Stimulated activated CD8-positive, alpha-beta memory T cell treated with anti-CD3 and anti-CD28 coated beads, Interleukin-7, amount 100 ng/mL, for 48 hours (primary cell): Measurements from ENCODE around the gene NOD2.
A peak's percentile ranks its signal among the peaks of the same experiment; 100 is the strongest.

Source experiments
- DNase-seq, 2 donors: peaks; one replicate each; pipeline ENCODE4 v3.0.0-alpha.2; 2020; ENCODE audit warnings: low read depth in 1 of 2; ENCODE audit errors: extremely low read depth in 1 of 2

NOD2 gene

GRCh38 chr16:50692999-50693781 is at the start of gene NOD2:
TSS of gene NOD2 (plus strand) at chr16:50693606. CDS start at chr16:50699496, 5,890 bp downstream.
- DNase-seq = no peak

- DNase-seq = no peak
Observed at GRCh38 chr16:50644245-50644644, 49.2 kb upstream of the NOD2 start.

- no peak for DNase-seq
Observed at GRCh38 chr16:50644729-50645128, 48.7 kb upstream of the NOD2 start.

DNA sequence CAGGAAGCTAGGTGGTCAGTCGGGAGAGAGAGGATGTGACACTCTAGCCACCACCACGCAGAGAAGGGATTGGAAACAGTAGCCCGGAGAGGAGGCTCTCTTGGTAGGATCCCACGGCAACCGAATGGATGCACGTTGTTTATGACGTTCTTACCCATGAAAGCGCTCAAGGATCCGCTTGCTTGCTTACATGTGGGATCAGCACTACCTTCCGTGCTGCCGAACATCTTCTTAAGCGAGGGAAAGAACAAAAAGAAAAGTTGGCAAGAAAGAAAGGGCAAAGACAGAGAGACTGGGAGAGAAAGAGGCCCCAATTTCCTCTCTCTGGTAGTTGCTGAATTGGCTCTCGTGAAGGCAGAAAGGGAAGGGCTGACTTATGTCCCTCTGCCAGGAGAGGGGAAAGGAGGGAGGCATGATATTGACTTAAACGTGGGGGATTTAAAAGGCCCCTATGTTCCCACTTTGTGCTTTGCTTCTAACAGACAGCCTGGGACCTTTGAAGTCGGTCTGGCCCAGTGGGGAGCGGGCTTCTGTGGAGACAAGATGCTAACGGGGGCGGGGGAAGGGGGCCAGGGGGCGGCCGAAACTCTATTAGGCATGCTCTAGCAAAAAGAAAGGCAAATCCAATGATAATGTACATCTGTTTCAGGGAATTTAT is 47.7 kb upstream of the NOD2 start:
- DNase-seq = no peak

- DNase-seq = no peak
Observed at GRCh38 chr16:50646345-50646744, 47.1 kb upstream of the NOD2 start.

- DNase-seq = no peak
Observed at GRCh38 chr16:50651835-50652438, 41.5 kb upstream of the NOD2 start.

GRCh38 chr16:50652836-50653425 is 40.5 kb upstream of the NOD2 start:
- DNase-seq = no peak

- DNase-seq = no peak
Observed at GRCh38 chr16:50653633-50654519, 39.5 kb upstream of the NOD2 start.

DNA sequence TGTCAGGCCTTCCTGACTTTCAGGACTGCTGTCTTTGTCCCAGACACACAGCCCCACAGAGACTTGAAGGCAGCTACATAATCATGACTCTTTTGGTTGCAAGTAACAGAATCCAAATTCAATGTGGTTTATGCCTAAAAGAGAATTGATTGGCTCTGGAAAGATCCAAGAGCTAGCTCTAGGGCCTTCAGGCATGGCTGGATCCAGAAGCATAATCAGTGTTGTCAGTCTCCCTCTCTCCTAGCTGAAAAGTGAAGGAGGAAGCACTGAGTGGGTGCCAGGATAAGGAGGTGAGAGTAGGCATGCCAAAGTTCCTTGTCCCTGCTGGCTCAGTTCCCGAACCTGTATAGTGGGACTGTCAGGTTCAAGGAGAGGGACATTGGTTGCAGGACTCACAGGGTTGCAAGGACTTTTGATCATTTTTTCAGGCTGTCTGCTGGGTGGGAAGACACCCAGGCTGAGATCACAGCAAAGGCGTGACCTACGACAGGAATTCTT is 37.8 kb upstream of the NOD2 start:
- DNase-seq = no peak

- no peak for DNase-seq
Observed at GRCh38 chr16:50657241-50657640, 36.2 kb upstream of the NOD2 start.

GRCh38 chr16:50659806-50660205 is 33.6 kb upstream of the NOD2 start:
- no peak for DNase-seq

DNA sequence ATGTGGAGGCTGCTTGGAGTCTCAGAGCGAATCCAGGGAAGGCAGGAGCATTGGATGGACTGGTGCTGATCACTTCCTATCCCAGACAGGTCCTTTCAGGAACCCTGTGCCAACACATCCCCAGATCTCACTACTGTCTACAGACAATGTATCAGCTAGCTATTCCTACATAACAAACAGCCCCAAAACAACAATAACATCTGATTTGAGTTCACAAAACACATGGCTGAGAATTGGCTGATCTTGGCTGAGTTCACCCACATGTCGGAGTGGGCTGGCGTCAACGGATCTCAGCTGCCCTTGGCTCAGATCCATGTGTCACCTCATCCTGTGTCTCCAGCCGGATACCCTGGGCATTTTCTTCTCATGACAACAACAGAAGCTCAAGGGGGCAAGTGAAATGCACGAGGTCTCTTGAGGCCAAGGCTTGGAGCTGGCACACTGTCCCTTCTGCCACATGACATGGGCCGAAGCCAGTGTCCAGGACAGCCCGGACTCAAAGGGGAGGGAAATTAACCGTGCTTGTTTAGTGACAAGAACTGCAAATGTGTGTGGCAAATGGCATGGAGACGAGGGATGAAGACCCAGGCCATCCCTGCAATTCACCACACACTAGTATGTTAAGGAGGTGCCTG is 31.0 kb upstream of the NOD2 start:
- DNase-seq = no peak

GRCh38 chr16:50664270-50664669 is 29.1 kb upstream of the NOD2 start:
- DNase-seq = no peak

DNA sequence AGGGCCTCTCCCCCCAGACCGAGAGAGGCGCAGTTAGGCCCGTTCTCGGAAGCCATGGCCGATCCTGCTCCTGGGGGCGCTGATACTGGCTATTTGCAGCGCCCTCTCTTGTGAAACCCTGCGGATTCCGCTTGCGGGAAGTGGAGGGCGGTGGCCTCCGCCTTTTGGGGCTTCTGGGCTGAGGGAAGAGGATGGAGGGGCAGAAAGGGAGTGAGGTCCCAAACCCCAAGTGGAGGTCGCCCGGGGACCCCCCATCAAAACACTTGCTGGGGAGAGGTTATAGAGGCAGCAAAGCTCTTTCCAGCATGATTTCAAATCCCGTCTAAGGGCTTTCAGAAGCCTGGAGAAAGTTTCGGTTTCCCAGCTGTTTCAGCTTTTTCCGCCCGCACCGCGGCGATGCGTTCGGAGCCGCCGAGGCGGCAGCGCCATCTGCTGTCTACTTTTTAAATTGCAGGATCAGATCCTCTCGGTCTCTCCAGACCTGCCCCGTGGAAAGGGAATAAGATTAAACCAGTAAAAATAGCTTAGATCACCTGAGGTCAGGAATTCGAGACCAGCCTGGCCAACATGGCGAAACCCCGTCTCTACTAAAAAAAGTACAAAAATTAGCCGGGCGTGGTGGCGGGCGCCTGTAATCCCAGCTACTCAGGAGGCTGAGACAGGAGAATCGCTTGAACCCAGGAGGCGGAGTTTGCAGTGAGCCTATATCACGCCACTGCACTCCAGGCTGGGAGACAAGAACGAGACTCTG is 28.1 kb upstream of the NOD2 start:
- peak; percentile 41 to 53 for DNase-seq

DNA sequence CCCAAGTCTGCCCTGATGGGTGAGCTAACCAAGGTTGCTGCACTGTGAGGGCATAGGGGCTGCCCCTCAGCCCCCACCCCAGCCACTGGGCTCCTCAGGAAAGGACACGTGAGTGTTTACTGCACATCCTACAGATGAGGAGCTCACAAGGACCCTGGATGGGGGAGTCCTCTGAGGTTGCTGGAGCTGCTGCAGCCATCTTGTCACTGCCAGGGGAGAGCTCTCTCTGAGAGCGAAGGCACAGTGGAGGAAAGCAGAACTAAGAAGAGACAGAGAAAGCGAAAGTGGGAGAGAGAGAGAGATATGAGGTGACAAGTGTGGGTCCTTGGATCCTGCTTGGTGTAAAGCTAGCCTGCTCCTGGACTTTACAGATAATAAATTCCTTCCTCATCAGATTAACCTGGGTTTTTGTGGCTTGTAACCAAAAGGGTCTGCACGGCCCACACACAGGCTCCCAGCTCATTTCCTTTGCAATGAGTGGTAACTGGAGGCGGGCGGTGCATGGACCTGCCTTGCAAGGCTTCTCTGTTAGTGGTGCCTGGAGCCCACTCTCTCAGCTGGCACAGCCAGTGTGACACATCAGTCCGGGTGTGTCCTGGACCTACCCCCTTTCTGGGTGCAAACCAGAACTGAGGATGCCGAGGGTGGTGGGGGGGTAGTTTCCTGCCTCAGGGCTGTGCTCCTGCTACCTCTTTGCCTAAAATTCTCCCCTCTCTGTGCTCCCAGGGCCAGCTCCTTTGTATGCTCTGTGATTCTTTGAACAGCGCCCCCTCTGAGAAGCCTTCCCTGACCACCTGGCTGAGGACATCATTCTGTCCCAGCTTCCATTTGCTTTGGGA is 26.5 kb upstream of the NOD2 start:
- DNase-seq = peak; percentile 45 to 65

DNA sequence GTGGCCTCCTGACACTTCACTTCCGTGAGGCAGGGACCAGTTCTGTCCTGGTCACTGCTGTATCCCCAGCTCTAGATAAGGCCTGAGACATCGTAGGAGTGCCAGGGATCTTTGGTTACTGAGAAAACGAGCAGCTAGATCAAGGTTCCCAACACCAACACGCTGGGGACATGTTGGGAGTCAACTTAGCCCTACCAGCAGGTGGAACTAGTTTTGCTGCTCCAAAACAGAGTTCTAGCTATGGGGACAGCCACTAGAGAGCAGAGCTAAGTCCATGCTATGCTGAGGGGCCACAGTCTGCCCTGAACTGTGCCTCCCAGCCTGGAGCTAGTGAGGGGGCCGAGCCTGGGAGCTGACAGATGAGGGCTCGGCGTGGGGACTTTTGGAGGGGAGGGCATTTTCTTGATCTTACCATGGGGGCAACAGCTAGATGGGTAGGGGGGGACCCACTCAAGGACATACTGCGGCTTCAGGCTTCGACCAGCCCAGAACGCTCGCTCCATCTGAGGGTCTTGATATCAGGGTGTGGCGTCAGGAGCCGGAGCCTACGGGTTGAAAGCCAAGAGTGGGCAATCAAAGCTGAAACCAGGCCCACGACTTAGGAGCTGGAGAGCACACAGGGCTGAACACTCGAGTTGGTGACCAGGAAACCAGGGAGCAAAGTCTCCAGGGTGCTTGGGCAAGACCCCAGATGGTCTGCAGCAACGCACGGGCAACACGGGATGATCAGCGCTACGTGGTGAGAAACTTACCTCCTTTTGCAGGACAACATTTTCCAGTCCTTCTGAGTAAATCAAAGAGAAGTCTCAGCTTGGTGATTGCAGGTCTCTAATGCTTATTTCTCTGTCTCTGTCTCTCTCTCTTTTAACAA is 25.7 kb upstream of the NOD2 start:
- no peak for DNase-seq

DNA sequence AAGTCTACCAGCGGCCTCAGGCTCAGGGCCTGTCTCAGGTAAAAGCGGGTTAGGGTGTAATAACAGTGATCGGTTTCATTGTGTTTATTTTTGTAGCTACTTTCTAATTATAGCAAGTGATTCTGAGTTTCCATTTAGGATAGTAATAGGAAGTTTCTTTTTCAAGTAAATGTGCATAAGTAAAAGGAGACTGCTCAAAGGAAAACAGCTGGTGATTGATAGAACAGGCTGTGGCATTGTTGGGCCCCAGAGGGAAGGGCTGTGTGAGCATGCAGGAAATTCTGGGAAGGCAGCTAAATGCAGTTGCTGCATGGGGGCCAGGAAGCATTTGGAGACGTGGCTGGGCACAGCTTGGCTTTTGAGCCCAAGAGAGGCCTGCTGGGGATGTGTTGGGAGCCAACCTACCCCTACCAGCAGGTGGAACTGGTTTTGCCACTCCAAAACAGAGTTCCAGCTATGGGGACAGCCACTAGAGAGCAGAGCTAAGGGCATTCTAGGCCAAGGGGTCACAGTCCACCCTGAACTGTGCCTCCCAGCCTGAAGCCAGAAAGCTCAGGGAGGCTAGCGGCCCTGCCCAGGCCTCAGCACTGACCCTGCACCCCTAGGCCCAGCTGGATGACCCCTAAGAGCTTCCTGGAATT is 24.9 kb upstream of the NOD2 start:
- no peak for DNase-seq
